CD4-positive, alpha-beta T cell (primary cell): Measurements from ENCODE around the gene YEATS2. TPM values are rescaled to one million over a fixed set of nuclear protein-coding genes. Genes with fewer than 3 reads are reported as not detected.

Source experiments
- ATAC-seq: fragments of 200-7000 bp; cut with Tn5 transposase; one replicate; pipeline ENCODE4 v1.10.0; 2022; ENCODE audit warnings: mild to moderate bottlenecking; ENCODE audit not compliant: poor library complexity
- CTCF ChIA-PET: fragments of 350-600 bp; sonication (Branson Sonifier 250); formaldehyde crosslinking; loops from one replicate; lab custom pipeline; 2021; ENCODE audit warnings: antibody characterized with exemption, inconsistent platforms; lab: Charles Lee
- POLR2A ChIA-PET: fragments of 350-600 bp; sonication (Branson Sonifier 250); formaldehyde crosslinking; loops from one replicate; lab custom pipeline; 2021; ENCODE audit warnings: antibody characterized with exemption, inconsistent platforms; lab: Charles Lee
- DNase-seq, 14 experiments: peaks; one replicate each; pipeline ENCODE4 v3.0.0-alpha.2; 2013 to 2020; ENCODE audit warnings: mixed read lengths in 2 of 14
- H3K27ac ChIP-seq, 2 donors: one replicate each; pipeline versions ENCODE4 v1.5.1 to v1.7.0; 2013; ENCODE audit warnings: low read length in 2 of 2, low read depth in 1 of 2, mild to moderate bottlenecking in 1 of 2
- H3K27me3 ChIP-seq, 2 experiments: 1 replicate in 1 of 2; 2 replicates in 1 of 2; pipeline versions ENCODE4 v1.6.1 to v1.7.0; 2013; ENCODE audit warnings: low read length in 2 of 2, control low read depth in 1 of 2, mild to moderate bottlenecking in 1 of 2, moderate library complexity in 1 of 2; ENCODE audit not compliant: insufficient read depth in 2 of 2, control insufficient read depth in 1 of 2
- H3K36me3 ChIP-seq: one replicate; pipeline ENCODE4 v1.6.1; 2013; ENCODE audit warnings: low read length, control low read depth; ENCODE audit not compliant: insufficient read depth
- H3K4me1 ChIP-seq: one replicate; pipeline ENCODE4 v1.6.1; 2013; ENCODE audit warnings: low read length, control low read depth; ENCODE audit not compliant: insufficient read depth
- H3K4me3 ChIP-seq: one replicate; pipeline ENCODE4 v1.5.1; 2013; ENCODE audit warnings: mild to moderate bottlenecking, low read length, moderate library complexity
- H3K9me3 ChIP-seq, 2 experiments: 1 replicate in 1 of 2; 2 replicates in 1 of 2; pipeline versions ENCODE4 v1.6.1 to v1.7.0; 2013; ENCODE audit warnings: low read length in 2 of 2, mild to moderate bottlenecking in 2 of 2, control low read depth in 1 of 2, moderate library complexity in 1 of 2; ENCODE audit not compliant: control insufficient read depth in 1 of 2, insufficient read depth in 1 of 2
- H3K27ac Mint-ChIP-seq: one replicate; pipeline ENCODE4 v1.8.0; 2020; ENCODE audit warnings: mixed read lengths
- H3K27me3 Mint-ChIP-seq: one replicate; pipeline ENCODE4 v1.8.0; 2021; ENCODE audit warnings: mixed read lengths
- H3K36me3 Mint-ChIP-seq: one replicate; pipeline ENCODE4 v1.8.0; 2021; ENCODE audit warnings: low read depth, mixed read lengths
- H3K4me1 Mint-ChIP-seq: one replicate; pipeline ENCODE4 v1.8.0; 2021; ENCODE audit warnings: low read depth, mixed read lengths
- H3K4me3 Mint-ChIP-seq: one replicate; pipeline ENCODE4 v1.8.0; 2020; ENCODE audit warnings: mild to moderate bottlenecking, mixed read lengths
- H3K9me3 Mint-ChIP-seq: one replicate; pipeline ENCODE4 v1.8.0; 2020; ENCODE audit warnings: mixed read lengths
- intact Hi-C, 2 experiments: fragments of 100-400 bp; cut with DNase I in 1 of 2; cut with micrococcal nuclease in 1 of 2; formaldehyde crosslinking; loops; one replicate each; pipeline versions ENCODE4 v1.15.1 to v1.9.0; 2023 to 2025; cut with DNase I, micrococcal nuclease
- polyA plus RNA-seq, 2 donors: library from polyadenylated mRNA; unstranded; fragments of 120-200 nt; gene quantifications; one replicate each; pipeline ENCODE4 v1.2.1, GENCODE V29; 2013
- total RNA-seq, 174 experiments: library from RNA in 2 of 174; stranded (reverse) in 2 of 174; gene quantifications; one replicate each; pipeline ENCODE4 v1.2.3 and lab custom pipeline; 2021 to 2026
- TF ChIP-seq, protein P1 (sequence below): fragments of 200-600 bp; IDR thresholded peaks from one replicate; pipeline ENCODE4 v1.8.0; 2022; ENCODE audit warnings: antibody characterized with exemption, mild to moderate bottlenecking

YEATS2 gene
- total RNA-seq (10 to 100 TPM; 14.6 to 15.9 TPM), total RNA-seq (lab: John Stamatoyannopoulos, UW) (32.1 to 164 (median 82.1) reads per million in 172 experiments)
- 17.9 TPM for polyA plus RNA-seq (2013, experiment 1 of 2)
- 20.6 TPM for polyA plus RNA-seq (2013, experiment 2 of 2)

- POLR2A ChIA-PET: interaction anchor here (0.6 to 4.3 kb wide), 16 partner anchors 8 to 904 kb away, joined by 3 to 104 read pairs (median 4); partner anchors contain the start of genes KLHL24, KLHL6 and MCF2L2
Observed at GRCh38 chr3:183697610-183698317, at the start of gene YEATS2. Gene YEATS2 (plus strand): TSS chr3:183697797. CDS start chr3:183715163, 17,366 bp downstream.

GRCh38 chr3:183650554-183650953 lies 47.0 kb upstream of the YEATS2 start:
- Histone ChIP-seq H3K27ac (no peak overlapping the region), H3K36me3 (peaks cover 58% of the 10 kb centered on the region), H3K4me1 (no peaks in the 10 kb centered on the region), H3K9me3 (peaks cover 25 to 45% of the 10 kb centered on the region in 2 experiments), H3K27me3 (no peaks in the 10 kb centered on the region), H3K4me3 (no peak overlapping the region)
- POLR2A ChIA-PET: no interaction called here
- H3K4me1 Mint-ChIP-seq: peaks cover 13% of the 10 kb centered on the region
- CTCF ChIA-PET: interaction anchor here (1.6 kb wide), 1 partner anchor 12 kb away, joined by 3 read pairs; no protein-coding TSS in a partner anchor
- no peak for DNase-seq
- ATAC-seq: no peak
- H3K9me3 Mint-ChIP-seq: peaks cover 16% of the 10 kb centered on the region
- H3K36me3 Mint-ChIP-seq: peaks cover 92% of the 10 kb centered on the region
- H3K27ac Mint-ChIP-seq: peak overlapping the region; percentile 44
- no peaks in the 10 kb centered on the region for H3K27me3 Mint-ChIP-seq
- TF ChIP-seq, protein P1, sequence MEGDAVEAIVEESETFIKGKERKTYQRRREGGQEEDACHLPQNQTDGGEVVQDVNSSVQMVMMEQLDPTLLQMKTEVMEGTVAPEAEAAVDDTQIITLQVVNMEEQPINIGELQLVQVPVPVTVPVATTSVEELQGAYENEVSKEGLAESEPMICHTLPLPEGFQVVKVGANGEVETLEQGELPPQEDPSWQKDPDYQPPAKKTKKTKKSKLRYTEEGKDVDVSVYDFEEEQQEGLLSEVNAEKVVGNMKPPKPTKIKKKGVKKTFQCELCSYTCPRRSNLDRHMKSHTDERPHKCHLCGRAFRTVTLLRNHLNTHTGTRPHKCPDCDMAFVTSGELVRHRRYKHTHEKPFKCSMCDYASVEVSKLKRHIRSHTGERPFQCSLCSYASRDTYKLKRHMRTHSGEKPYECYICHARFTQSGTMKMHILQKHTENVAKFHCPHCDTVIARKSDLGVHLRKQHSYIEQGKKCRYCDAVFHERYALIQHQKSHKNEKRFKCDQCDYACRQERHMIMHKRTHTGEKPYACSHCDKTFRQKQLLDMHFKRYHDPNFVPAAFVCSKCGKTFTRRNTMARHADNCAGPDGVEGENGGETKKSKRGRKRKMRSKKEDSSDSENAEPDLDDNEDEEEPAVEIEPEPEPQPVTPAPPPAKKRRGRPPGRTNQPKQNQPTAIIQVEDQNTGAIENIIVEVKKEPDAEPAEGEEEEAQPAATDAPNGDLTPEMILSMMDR: no peak
- H3K4me3 Mint-ChIP-seq: peak overlapping the region; percentile 43
- intact Hi-C loops: no loop called here

More at GRCh38 chr3:183697610-183698317, at the start of gene YEATS2:
- Histone ChIP-seq H3K27ac (peak within 1 kb of the TSS; percentile 59 to 61), H3K4me1 (peaks cover 19% of the 10 kb centered on the region), H3K27me3 (no peaks in the 10 kb centered on the region), H3K36me3 (peaks cover 6% of the 10 kb centered on the region), H3K4me3 (peak within 1 kb of the TSS; percentile 91), H3K9me3 (no peaks in the 10 kb centered on the region)
- ATAC-seq: peak; percentile 83
- Mint-ChIP-seq H3K27me3 (no peaks in the 10 kb centered on the region), H3K36me3 (peaks cover 10% of the 10 kb centered on the region), H3K27ac (peak within 1 kb of the TSS; percentile 74), H3K4me1 (peaks cover 46% of the 10 kb centered on the region), H3K4me3 (peak within 1 kb of the TSS; percentile 99), H3K9me3 (no peaks in the 10 kb centered on the region)
- intact Hi-C loops: loop anchor here (1.0 to 2.0 kb wide), 2 partner anchors 61 to 62 kb away; partner anchors contain the start of gene KLHL24 (in 1 of the 2)
- TF ChIP-seq, protein P1: no peak
- CTCF ChIA-PET: interaction anchor here (1.0 kb wide), 2 partner anchors 14 to 187 kb away, joined by 3 read pairs; partner anchors contain the start of gene PARL
- DNase-seq: peak; percentile 45 to 86 (median 62)

DNA sequence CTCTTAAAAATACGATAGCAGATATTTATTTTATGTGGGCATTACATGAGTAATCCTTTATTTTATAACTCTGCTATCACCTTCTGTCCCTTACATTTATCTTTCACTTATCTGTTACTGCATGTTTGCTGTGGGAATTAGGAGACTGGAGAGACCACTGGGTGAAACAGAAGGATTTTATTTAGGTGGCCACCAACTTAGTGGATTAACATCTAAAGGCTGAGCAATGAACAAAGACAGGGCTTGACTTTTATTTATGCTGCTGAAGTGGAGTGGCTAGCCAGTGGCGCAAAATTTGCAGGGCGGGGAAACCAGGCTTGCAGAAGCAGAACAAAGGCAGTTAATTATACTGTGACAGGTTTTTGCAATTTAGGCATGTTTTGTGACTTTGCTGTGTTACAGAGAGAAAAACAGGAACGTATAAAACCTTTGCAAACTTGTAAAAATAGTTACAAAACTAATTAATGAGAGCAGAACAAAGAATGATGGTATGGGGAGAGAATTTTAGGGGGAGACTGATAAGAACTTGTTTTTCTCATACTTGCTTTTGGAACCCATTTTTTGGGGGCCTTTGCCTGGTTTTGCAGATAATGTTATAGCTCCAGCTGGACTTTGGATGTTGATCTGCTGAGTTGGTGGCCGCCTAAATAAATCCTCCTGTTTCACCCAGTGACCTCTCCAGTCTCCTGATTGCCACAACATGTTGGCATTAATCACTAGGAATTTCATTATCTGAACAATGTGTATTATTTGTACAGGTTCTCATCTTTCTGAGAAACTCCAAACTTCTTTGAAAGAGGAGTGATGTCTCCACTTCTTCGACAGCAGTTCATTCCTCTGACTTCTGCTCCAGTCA lies 44.2 kb upstream of the YEATS2 start:
- intact Hi-C loops: no loop called here
- no peak overlapping the region for H3K27ac Mint-ChIP-seq
- Histone ChIP-seq H3K27me3 (no peaks in the 10 kb centered on the region), H3K27ac (no peak overlapping the region), H3K36me3 (peaks cover 56% of the 10 kb centered on the region), H3K4me3 (no peak overlapping the region), H3K4me1 (no peaks in the 10 kb centered on the region), H3K9me3 (peaks cover 19 to 45% of the 10 kb centered on the region in 2 experiments)
- ChIA-PET CTCF (no interaction called here), POLR2A (no interaction called here)
- DNase-seq: peak in 1 of 14 experiments; percentile 19
- H3K4me1 Mint-ChIP-seq: peaks cover 16% of the 10 kb centered on the region
- H3K27me3 Mint-ChIP-seq: no peaks in the 10 kb centered on the region
- peaks cover 20% of the 10 kb centered on the region for H3K9me3 Mint-ChIP-seq
- TF ChIP-seq, protein P1: no peak
- ATAC-seq: no peak
- no peak overlapping the region for H3K4me3 Mint-ChIP-seq
- peaks cover 95% of the 10 kb centered on the region for H3K36me3 Mint-ChIP-seq
